Stimulated activated CD8-positive, alpha-beta memory T cell treated with anti-CD3 and anti-CD28 coated beads, Interleukin-4, amount 100 ng/mL, for 48 hours (primary cell): Measurements from ENCODE around the gene C13orf42.

Experiments
- DNase-seq: peaks from one replicate; pipeline ENCODE4 v3.0.0-alpha.2; 2020

Gene C13orf42

GRCh38 chr13:51111174-51111573, at the start of gene C13orf42:
Gene C13orf42, minus strand, starts transcription at chr13:51111274. Its CDS starts 65 bp downstream, at chr13:51111209.
- DNase-seq: no peak

DNA sequence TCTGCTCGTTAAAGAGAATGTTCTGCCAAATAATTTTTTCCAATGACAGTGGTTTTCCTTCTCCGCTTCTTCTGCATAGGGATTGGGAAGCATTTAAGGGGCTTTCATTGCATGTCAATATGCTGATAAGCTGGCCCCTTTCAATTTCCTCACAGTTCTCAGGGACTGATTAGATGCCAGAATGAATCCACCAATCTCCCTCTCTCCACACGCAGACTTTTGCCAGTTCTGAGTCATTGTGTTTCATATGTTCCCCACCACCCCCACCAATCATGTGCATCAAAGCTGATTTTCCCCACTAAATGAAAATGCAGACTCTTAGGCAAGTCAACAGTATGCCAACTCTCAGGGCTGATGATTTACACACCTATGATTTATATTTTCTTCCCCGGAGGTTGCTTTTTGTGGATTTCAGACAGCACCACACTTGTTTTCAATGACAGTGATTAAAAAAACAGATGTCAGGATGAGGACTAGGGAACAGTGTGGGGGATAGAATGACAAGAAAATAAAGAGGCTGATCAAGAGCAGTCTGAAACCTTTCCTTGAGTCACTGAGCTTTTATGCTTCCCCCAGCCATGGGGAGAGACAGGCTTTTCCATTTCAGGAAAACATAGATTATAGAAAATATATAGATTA, 47.9 kb upstream of the C13orf42 start:
- DNase-seq: peak; percentile 27

GRCh38 chr13:51158365-51158764, 47.3 kb upstream of the C13orf42 start:
- peak; percentile 29 for DNase-seq

DNA sequence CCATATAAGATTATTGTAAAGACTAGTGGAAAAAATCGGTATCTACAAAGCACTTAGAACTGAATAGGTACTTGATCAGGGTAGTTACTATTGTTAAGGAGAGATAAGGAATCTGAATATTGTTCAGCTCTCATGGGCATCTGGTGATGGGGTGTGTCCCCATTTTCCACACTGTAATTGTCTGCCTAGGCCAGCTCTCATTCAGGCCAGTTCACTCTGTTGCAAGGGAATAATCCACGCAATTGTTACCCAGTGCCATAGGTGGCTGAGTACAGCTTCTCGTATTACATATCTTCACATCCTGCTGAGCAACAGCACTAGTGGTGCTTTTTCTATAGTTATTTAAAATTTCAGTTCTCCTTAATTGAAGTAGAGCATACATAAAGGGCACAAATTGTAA, 45.6 kb upstream of the C13orf42 start:
- no peak for DNase-seq

DNA sequence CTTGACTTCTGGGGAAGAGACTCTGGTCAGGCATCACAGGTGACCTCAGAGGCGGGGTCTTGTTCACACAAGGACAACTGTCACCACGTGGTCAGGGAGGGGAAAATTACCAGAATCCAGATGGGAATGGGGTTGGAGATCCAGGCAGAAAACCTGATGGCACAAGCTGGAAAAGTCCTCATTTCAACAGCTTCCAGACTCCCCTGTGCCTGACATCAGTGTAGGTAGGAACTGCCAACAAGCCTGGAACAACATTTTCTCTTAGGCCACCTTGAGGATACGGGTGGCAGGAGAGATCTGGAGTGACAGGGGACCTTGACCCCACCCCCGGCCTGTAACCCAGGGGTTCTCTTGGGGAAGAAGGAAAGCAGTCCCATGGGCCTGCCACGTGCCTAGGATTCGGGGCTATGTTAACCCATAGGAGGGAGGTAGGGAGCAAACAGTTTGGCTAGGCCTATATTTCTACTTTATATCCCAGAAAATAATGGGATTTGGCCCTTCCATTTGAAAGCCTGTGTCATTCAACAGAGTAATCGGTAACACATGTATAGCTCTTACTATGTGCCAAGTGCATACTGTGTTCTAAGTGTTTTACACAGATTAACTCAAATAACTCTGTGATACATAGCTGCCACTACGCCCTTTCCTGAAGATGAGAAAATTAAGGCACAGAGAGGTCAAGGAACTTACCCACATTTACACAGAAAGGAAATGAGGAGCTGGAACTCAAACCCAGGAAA, 44.9 kb upstream of the C13orf42 start:
- no peak for DNase-seq

DNA sequence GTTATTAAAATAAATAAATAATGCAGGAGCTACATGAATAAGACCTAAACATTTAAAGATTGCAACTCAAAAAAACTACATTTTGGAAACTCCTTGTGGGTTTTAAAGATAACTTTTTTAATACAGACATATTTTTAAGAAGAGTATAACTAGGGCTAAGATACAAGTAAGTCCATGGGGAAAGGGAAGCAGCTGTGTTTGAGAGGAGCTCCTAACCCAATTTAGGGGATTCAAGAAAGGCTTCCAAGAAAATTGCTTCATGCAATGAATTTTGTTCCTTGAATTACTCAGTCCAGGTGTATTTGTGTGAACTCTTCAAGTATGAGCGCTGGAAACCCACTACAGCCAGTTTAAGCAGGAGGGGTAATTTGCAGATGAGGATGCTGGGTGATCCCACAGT, 44.1 kb upstream of the C13orf42 start:
- no peak for DNase-seq

GRCh38 chr13:51154029-51154555, 43.0 kb upstream of the C13orf42 start:
- DNase-seq: peak; percentile 25

- no peak for DNase-seq
Observed at GRCh38 chr13:51153527-51153926, 42.5 kb upstream of the C13orf42 start.

- DNase-seq: peak; percentile 28
Observed at GRCh38 chr13:51152701-51153100, 41.6 kb upstream of the C13orf42 start.

GRCh38 chr13:51151463-51151862, 40.4 kb upstream of the C13orf42 start:
- no peak for DNase-seq

DNA sequence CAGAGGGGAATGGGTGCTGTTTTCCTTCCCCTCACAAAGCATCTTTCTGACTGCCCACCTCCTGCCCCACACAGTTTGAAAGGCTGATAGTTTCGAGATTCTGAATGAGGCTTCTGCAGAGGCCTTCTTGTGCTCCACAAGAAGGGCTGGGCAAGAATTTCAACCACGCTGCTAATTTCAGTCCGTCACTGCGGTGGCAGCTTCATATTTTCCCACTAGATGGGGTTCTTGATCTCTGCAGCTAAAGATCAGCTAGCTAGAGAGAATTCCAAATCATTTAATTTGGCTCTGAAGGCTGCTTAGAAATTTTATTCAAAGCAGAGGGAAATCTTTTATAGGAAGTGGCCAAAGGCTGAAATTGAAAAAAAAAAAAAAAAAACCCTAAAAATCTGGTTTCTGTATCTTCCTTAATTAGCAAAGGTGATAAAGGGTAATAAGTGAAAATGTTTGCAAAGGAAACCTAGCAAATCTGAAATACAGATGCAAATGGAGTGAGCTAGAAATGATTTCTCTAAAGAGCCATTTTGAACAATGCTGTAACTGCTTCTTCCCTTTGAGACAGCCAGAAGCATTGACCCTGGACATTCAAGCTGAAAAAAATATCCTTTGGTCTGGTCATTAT, 38.0 kb upstream of the C13orf42 start:
- no peak for DNase-seq

- DNase-seq: no peak
Observed at GRCh38 chr13:51148223-51148951, 37.3 kb upstream of the C13orf42 start.

- DNase-seq: no peak
Observed at GRCh38 chr13:51147732-51148131, 36.7 kb upstream of the C13orf42 start.

DNA sequence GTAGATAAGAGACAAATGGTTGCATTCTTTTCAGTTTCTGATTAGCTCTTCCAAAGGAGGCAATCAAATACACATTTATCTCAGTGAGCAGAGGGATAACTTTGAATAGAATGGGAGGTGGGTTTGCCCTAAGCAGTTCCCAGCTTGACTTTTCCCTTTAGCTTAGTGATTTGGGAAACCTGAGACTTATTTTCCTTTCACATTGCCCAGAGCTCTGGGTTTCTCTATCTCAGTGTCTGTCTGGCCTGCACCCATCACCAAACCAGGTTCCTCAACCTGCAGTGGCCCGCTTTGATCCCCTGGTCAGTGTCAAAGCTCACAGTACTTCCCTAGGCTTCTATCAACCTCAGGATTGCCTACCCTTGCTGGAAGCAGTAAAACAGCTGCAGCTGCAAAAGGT, 35.6 kb upstream of the C13orf42 start:
- DNase-seq: no peak

GRCh38 chr13:51137250-51137649, 26.2 kb upstream of the C13orf42 start:
- no peak for DNase-seq

- DNase-seq: no peak
Observed at GRCh38 chr13:51136276-51136980, 25.4 kb upstream of the C13orf42 start.

GRCh38 chr13:51134763-51135365, 23.8 kb upstream of the C13orf42 start:
- no peak for DNase-seq

GRCh38 chr13:51130348-51130747, 19.3 kb upstream of the C13orf42 start:
- DNase-seq: no peak

DNA sequence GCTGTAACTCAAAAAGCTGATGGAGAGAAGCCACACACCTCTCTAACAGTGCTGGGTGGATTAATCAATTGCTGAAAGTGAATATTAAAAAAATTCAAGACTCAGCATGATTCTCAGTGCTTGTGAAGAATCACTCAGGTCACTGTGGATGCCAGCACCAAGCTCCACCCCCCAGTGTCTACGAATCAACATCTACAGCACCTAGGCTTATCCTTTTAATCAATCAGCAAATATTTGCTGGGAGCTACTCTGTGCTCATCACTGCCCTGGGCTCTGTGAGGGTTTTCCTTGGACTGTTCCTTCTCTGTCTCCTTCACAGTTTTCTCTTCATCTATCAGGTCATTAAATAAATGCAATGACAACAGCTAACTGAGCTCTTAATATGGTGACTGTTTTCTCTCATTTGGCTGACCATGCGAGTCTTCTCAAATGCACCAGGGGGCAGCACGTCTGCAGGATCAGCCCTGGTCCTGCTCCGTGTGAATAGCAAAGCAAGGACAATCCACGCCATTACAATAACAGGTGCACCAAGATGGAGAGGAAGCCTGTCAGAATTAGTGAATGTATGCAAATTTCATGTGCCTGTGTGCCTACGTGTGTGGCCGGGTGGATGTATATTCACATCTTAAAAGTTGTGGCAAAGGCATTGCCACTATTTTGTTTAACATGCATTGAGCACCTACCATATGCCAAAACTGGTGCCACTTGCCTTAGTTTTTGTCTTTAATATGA, 14.6 kb upstream of the C13orf42 start:
- DNase-seq: peak; percentile 63

- peak; percentile 50 for DNase-seq
Observed at GRCh38 chr13:51122868-51123566, 11.9 kb upstream of the C13orf42 start.

GRCh38 chr13:51120873-51121272, 9.8 kb upstream of the C13orf42 start:
- DNase-seq: peak; percentile 65
